Stimulated activated CD4-positive, alpha-beta T cell treated with anti-CD3 and anti-CD28 coated beads, Interleukin-1b, Interleukin-23, amount 100 ng/mL, for 4 hours (primary cell): ENCODE results near the gene FYCO1.

Experiments
- DNase-seq, 2 donors: peaks; one replicate each; pipeline ENCODE4 v3.0.0-alpha.2; 2020; ENCODE audit warnings: low read depth in 2 of 2

Gene FYCO1

DNA sequence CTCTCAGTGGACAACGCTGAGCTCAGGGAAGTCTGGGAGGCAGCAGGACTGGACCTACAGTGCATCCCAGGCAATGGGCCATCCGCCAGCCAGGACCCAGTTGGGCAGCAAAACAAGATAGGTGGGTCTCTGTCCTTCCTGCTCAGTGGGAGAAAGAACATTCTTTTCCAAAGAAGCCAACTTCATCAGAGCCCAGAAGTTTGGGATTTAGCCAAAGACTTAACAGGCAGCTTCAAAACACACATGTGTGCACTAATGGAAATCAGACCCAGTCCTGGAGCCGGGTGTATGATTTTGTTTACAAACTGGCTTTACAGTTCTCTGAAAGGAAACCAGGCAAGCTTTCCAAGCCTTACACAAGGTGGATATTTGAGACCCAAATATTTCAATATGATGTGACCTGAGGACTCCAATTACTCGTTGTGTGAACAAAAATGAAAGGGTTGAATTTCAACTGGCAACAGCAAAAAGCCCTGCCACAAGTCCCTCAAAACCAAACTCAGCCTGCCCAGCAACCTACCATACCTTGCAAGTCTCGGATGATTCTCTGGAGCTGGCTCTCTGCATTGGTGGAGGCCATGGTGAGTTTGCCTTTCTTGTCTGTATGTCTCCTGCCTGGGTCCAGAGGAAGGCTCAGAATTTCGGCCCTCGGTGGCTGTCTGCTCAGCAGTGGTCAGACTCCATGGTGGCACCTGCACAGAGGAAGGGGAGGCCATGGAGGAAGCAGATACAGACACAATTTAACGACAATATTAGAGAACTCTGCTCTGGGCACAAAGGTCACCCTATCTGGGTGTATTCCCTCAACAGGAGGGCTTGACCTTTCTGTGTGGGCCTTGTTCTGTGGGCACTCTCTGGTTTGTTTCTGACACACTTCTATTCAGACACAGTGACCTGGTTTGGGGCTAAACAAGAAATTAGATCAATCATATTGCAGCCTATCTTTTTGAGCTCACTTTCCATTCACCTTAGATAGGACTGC is 11.0 kb downstream of the FYCO1 start:
- DNase-seq, result no peak

DNA sequence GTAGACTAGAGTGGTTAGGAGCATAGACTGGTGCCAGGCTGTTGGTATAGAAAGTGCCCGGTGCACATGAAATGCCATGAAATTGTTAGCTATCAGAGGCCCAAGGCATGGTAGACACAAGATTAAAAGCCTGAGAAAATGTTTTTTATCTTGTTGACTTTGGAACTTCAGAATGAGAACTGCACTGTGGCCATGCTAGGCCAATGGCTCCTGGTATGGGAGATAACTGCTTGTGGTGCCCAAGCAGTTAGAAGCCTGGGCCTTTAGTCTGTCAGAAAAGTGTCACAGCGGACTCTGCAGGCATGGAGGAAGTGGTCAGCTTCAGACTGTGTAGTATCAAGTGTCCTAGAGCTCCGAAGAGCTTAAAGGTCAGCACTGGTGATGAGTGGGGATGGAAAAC is 11.9 kb downstream of the FYCO1 start:
- DNase-seq, result no peak

DNA sequence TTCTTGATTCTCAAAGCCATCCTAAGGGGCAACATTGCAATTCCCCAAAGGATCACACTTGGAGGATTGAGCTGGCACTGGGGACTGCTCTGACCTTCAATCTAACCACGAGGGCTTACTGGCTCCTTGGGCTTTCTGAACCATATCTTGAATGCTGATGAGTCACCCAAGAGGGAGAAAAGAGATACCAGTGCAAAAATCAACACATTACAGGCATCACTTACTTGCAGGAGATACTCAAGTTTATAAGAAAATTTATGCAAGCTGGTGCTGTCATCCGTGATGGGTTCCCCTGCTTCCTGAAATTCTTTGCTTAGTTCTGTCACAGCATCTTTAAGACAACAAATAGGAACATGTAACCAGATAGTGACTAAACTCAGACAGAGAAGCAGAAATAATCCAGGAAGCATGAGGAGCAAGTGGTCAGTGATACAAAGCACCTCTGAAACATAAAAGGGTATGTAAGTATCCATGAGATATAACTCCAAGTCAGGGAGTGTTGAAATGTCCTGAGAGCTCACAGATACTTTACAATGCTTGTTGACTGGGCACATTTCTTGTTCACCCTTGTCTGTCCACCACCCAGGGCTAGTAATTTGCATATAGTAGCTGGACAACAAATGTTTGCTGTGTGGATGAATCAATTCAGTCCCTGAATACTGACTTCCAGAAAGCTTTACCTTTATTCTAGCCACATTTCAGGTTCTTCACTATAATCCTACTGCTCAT is 14.1 kb downstream of the FYCO1 start:
- DNase-seq, result no peak

DNA sequence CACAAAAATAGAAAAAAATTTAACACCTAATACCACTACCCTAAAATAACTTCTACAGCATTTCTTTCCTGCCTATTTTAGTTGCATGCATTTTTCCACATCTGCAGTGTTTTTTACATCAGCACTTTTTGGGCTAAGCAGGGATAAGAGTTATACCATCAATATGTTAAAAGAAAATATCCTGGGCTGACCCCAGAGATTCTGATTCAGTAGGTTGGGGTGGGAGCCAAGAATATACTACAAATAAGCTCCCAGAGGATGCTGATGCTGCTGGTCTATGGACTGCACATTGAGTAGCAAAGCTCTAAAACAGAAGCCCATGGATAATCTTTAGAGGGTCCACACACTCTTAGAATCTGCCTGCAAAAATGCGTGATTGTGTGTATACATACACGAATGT is 14.8 kb downstream of the FYCO1 start:
- DNase-seq, result no peak

DNA sequence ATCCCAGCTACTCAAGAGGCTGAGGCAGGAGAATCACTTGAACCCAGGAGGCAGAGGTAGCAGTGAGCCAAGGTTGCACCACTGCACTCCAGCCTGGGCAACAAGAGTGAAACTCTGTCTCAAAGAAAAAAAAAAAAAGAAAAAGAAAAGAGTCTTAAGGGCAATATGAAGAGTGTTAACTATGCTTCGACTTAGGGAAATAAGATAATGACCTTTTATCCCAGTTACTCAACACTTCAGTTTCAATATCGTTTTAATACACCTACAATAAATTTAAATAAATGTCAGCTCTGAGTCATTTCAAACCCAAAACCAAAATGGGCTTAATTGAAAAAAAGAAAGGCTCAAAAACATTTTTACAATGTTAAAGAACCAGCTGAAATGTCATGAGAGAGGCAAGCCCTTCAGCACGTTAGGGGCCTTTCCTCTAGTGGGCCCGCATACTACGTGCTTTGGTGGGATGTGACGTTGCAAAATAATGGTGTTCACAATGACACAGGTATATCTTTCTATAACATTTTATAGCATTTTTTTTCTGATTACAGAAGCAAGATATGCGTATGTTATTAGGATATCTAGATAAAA is 15.3 kb downstream of the FYCO1 start:
- no peak for DNase-seq

DNA sequence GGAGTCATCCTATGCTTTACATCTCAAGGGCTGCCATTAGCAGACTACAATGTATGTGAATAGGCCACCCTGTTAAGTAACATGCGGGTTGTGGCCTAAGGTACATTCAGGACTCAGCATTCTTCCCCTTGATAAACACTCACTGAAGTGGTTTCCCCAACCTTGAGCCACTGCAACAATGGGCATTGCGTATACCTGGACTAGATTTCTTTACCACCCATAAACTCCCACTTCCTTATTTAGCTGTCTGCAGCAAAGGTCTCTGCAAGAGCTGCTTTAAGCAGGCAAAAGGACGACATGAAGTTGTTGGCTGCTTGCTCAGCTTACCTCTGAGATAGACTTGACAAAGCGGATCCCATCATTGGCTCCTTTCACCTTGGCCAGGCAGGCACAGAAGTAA is 16.2 kb downstream of the FYCO1 start:
- no peak for DNase-seq

DNA sequence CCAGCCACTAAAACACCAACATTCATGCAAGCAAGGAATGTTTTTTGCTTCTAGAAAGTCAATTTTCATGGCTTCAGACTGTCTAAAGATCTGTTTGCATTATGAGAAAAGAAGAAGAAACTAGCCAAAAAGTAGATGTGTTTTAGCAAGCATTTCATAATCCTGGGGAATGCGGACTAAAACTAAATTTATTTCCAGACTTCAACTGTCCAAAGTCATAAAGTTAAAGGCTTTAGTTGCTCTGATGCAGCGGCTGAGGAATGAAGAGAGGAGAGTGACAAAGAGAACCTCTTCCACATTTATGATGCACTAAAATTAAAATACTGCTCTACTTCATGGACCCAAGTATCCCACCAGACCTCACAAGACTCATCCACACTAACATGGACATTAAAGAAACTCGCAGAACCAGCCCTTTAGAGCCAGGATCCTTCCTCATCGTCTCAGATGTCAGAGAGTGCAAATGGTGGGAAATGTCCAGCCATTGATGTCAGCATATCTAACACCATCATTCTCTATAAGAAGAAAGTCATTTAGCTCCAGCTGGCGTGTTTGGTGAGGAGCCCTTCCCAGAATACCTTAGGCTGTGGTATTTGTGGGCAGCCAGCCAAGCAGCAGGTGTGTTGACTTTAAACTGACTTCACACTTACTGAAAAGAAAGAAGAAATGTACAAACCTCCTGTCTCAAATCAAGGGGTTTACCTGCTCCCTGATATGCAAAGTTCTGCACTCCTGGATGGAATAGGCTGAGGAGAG is 17.4 kb downstream of the FYCO1 start:
- peak in 1 of 2 donors; percentile 19 for DNase-seq

DNA sequence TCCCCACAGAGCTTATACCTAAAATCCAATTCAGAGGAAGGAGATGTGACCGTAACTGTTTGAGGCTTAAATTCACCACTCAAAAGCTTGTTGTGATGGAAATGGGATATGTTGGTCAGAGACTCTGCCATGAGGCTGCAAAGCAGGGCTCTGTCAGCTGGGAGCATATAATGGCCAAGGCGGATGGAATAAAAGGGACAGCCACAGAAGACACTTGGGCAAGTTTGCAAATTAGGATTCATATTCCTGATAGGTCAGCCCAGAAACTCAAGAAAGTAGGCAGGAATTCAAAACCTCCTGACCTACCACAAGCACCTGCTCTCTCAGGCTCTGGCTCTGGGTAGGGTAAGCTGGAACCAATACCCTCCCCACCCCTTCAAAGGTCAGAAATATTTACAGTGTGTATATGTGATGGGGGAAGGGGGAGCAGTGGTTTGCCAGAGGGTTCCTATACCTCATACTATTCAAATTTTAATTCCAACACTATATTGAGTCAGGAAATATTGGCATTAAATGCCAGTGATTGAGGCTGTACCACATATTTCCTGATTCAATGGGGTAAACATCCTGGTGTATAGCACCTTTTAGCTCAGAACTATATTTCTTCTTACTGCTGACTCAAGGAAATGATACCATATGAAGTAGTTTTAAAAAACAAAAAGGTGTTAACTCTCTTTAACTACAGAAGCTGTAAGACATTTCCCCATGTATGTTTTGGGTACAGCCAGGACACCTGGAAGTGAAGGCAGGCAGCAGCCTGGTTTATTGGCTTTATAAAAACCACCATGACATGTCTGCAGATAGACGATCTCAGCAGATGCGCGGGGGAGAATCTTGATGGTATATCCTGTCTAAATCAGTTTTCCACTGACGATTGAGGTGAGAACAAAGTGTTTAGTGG is 19.2 kb downstream of the FYCO1 start:
- DNase-seq, result no peak

DNA sequence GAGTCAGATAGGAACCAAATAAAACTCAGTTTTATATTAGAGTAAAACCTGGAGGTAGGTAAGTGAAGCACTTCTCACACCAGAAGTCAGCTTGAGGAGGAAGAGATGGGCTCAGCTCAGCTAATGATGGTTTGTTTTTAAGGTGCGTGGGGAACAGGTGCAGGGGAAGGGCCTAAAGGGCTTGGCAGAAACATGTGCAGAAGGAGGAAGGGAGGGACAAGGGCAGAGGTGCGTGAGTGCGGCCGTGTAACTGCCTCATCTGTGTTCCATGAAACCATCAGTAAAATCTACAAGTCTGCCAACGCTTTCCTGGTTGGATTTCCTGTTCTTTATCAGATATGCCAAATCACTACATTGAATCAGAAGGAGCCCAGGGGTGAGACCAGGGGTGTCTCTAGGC is 19.9 kb downstream of the FYCO1 start:
- no peak for DNase-seq

DNA sequence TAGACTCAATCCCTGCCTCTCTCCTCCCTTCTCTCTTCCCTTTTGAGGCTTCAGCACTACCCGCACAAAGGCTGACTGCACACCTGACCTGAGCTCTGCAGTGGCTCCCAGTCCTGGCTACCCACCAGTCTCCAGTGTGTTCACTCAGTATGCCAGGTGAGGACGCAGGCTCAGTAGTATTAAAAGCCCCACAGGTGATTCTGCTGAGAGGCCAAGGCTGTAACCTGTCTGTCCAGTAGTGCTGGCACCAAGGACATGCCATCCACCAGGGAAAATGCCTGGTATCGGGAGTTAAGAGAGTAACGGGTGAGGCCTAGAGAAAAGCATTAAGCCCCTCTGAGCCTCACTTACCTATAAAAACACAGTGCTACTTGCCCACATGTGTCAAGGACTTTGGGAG is 20.9 kb downstream of the FYCO1 start:
- no peak for DNase-seq

DNA sequence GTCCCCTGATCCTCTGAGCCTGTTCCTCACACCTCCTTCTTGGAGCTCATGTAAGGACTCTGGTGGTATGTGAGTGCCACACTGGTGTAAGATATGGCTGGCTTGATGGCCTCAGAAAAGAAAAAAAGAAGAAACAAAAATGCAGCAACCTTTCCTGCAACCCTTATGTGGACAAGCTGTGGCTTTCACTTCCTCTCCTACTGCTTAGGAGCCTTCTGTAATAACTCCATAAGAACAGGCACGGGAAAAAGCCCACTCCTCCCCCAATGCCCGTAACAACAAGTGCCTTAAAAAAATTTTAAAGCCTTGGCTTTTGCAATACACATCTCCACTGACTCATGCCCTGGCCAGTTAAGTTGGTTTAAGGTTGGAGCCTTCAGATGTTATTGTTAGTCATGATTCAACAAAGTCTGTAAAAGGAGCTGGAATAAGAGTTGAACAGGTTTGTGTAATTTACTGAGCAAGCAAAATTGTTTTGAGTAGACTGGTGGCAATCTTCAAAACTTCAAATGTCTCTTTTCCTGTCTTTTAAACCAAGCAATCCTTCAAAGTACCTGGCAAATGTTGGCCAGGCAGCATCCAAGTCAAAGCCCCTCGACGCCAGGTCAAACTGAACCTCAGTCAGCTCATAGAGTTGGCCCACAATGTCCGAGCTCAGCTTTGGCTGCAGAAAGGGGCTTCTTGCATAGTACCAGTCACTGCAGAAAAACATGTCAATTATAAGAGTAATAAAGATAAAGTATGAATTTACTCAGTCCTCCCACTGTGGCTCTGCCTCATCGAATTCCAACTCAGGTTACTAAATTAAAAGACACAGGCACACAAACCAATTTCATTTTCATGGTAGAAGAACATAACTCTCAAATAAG is 22.9 kb downstream of the FYCO1 start:
- no peak for DNase-seq

DNA sequence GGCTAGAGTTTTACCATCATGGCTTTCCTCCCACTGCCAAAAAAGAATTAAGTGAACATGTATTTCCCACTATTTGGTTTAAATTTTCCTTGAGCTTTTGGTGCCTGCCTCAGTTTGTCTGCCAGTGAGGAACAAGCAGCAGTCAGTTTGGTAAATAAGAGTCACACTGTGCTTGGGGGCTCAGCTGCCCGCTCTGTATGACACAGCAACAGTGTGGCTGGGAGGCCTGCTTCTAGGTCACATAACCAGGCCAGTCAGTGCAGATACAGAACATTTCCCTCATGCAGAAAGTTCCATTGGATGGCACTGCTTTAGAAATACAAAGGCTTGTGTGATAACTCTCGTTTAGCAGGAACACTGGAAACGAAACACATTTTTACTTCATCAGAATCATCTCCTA is 25.7 kb downstream of the FYCO1 start:
- DNase-seq, result no peak

DNA sequence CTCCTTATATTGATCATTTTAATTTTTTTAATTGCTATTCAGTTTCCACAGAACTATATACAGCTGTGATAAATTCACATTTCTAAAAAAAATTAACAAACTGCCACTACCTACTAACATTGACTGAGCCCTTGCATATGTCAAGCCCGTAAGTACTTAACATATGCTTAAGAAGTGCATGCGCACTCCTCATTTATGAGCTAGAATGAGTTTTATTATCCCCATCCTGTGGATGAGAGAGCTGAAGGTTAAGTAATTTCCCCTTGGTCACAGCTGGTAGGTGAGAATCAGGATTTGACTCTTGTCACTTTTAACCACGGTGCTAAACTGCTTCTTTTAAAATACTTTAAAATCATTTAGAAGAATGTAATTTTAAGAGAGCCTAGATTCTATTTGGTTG is 26.5 kb downstream of the FYCO1 start:
- DNase-seq, result no peak

DNA sequence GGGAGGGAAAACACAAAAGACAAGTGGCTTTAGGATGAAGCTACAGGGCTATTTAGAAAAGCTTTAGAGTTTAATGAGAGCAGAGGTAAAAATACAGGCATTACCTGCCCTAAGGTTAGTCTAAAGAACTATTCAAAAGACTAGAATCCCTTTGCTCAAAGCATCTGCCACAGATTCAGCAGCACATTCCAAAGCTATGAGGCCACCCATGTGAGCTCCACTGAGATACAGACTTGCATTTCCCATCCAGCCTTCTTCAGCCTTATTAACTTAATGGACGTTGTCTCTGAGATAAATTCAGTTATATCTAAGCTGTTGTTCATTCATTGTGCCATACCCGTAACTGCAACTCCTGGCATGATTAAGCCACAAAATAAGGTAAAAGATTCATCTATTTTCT is 26.9 kb downstream of the FYCO1 start:
- DNase-seq, result no peak

DNA sequence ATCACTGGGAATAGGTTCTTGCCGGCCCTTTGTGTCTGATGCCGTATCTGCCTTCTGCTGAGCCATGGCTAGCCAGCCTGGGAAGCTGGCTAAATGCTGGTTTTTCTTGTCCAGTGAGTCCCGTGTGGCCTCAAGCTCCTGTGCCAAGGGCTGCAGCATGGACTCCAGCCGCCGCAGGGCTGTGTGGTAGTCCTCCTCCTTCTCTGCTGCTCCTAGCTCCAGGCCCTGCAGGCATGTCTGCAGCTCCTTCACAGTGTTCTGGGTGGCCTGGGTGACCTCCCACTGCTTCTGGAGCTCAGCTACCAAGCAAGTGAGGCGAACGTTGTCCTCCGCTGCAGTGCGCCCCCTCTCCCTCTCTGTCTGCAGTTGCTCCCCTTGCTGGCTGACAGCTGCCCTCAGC is 27.5 kb downstream of the FYCO1 start:
- DNase-seq, result no peak

DNA sequence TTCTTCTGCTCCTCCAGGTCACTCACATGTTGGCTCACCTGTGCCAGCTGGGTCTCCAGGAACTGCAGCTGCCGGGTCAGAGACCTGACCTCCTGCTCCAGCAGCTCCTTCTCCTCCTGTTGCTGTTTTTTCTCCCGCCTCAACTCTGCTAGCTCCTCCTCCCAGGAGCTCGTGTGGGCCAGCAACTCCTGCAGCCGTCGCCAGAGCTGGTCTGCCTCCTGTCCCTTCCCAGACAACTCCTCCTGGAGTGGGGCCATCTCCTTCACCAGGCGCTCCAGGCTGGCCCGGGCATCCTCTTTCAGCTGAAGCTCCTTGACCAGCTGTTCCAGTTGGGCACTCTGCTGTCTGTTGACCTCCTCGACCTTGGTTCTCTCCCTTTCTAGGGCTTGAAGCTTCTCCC is 27.9 kb downstream of the FYCO1 start:
- no peak for DNase-seq

DNA sequence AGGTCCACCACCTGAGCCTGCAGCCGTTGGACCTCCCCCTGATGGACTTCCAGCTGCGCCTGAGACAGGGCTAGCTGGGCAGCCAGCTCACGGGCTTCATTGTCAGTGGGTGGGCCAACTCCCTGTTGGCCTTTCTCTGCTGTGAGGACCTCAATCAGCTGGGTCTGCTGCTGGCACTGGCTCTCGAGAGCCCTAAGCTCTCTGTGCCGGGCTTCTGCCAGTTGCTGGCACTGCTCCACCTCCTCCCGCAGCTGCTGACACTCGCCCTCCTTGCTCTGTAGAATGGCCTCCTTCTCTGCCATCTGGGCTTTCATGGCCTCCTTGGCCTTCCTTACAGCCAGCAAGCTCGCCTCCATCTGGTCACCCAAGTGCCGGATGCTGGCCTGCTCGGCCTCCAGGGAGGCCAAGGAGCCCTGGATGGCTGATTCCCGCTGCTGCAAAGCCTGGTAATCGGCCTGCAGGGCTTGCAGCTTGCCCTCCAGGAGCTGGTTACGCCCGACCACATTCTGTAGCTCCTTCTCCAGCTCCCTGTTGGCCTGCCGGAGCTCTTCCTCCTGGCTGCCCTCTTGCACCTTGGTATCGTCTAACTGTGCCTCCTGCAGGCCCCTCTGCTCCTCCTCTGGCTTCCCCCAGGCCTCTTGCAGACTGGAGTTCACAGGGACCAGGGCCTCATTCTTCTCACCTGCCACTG is 28.5 kb downstream of the FYCO1 start:
- no peak for DNase-seq

DNA sequence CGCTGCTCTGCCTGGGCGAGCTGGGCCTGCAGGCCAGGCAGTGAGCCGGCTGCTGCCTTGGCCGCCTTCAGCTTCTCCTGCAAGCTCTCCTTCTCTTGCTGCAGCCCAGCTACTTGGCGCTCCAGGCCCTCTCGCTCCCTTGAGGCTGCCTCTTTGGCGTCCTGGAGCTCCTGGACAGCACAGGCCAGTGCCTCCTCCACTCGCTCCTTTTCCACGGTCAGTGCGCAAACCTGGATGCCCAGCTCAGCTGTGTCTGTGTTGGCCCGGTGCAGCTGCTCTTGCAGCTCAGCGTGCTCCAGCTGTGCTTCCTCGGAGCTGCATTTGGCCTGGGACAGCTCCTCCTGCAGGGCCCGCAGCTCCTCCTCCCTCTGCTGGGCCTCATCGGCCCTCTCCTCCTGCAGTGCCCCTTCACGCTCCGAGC is 29.2 kb downstream of the FYCO1 start:
- no peak for DNase-seq

DNA sequence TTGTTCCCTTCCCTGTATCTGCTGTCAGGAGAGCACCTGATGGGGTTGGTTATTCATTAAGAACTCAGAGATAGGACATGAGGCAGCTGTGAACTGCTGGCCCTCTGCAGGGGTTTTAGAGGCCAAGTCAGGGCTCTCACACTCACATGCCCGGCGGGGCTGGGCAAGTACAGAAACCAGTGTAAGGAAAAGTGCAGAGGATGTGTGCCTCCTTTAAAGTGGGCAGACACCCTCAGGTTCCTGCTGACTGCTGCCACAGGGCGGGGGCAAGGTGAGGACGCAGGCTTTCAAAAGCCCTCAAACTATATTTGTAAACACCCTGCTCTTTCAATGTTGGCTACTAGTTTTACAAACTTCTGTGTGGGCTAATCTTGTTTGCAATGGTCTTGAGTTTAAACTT is 30.0 kb downstream of the FYCO1 start:
- no peak for DNase-seq
